Brain microvascular endothelial cell (primary cell): Measurements from ENCODE around the gene PIAS1.

Experiments used
- DNase-seq: peaks from one replicate; pipeline ENCODE4 v3.0.0-alpha.2; 2020
- H3K27ac ChIP-seq: fragments of 250-450 bp; sonication (Bioruptor Pico); 2 replicates; pipeline ENCODE4 v1.5.1; 2020; ENCODE audit warnings: mild to moderate bottlenecking, moderate library complexity
- H3K27me3 ChIP-seq: fragments of 250-450 bp; sonication (Bioruptor Pico); replicated peaks from 2 replicates; pipeline ENCODE4 v1.5.1; 2020; ENCODE audit warnings: mild to moderate bottlenecking
- H3K36me3 ChIP-seq: fragments of 250-450 bp; sonication (Bioruptor Pico); replicated peaks from 2 replicates; pipeline ENCODE4 v1.5.1; 2020; ENCODE audit warnings: mild to moderate bottlenecking
- H3K4me3 ChIP-seq: 2 replicates; pipeline ENCODE4 v1.5.1; 2011; ENCODE audit warnings: low read depth, mild to moderate bottlenecking, control low read depth, low read length, moderate library complexity
- in situ Hi-C: cut with HindIII; loops from 2 replicates; pipeline ENCODE4 v1.10.0; 2017; ENCODE audit warnings: low sequenced_read_pairs, low pct_ligation_motif_present
- TF ChIP-seq, protein P1 (sequence below): IDR thresholded peaks from 2 replicates; pipeline ENCODE4 v1.5.1; 2011; ENCODE audit warnings: low read depth, mild to moderate bottlenecking, moderate library complexity, low read length, control low read depth, inconsistent platforms; ENCODE audit errors: missing control alignments

Gene PIAS1

DNA sequence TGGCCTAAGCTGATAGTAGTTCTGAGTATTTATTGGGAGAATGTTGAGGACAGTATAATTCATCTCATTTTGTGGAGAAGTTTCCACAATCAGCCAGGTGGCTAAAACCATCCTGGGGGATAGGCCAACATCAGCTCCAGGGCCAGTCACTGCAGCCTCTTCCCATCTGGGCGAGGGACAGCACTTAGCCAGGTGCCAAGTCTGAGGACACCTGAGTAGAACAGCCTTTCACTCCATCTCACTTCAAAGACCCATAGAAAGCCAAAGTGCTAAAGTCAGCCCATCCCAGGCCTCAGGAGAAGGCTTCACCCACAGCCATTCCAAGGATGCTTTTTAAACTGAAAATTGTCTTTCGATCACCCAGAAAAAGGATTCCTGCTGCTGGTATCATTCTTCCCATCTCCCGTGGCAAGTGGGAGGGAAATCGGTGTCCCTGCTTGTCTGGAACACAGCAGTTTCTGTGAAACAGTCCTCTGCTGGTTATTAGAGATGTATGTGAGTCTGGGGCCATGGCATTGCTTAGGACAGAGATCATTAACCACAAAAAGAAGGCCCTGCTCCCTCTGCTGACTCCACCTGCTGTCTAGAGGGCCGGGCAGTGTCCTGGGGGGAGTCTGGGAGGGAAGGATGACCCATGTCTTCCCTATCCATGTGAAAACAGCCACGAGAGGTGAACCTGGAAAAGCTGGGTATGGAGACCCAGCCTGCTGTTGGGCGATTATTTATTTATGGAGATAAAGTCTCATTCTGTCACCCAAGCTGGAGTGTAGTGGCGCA lies 141.4 kb downstream of the PIAS1 start:
- in situ Hi-C loops = no loop called here
- H3K4me3 ChIP-seq = no peak overlapping the region
- no peak for DNase-seq
- TF ChIP-seq, protein P1, sequence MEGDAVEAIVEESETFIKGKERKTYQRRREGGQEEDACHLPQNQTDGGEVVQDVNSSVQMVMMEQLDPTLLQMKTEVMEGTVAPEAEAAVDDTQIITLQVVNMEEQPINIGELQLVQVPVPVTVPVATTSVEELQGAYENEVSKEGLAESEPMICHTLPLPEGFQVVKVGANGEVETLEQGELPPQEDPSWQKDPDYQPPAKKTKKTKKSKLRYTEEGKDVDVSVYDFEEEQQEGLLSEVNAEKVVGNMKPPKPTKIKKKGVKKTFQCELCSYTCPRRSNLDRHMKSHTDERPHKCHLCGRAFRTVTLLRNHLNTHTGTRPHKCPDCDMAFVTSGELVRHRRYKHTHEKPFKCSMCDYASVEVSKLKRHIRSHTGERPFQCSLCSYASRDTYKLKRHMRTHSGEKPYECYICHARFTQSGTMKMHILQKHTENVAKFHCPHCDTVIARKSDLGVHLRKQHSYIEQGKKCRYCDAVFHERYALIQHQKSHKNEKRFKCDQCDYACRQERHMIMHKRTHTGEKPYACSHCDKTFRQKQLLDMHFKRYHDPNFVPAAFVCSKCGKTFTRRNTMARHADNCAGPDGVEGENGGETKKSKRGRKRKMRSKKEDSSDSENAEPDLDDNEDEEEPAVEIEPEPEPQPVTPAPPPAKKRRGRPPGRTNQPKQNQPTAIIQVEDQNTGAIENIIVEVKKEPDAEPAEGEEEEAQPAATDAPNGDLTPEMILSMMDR = no peak
- H3K27me3 ChIP-seq = no peaks in the 10 kb centered on the region
- peaks cover 16% of the 10 kb centered on the region for H3K36me3 ChIP-seq
- H3K27ac ChIP-seq = no peak overlapping the region

DNA sequence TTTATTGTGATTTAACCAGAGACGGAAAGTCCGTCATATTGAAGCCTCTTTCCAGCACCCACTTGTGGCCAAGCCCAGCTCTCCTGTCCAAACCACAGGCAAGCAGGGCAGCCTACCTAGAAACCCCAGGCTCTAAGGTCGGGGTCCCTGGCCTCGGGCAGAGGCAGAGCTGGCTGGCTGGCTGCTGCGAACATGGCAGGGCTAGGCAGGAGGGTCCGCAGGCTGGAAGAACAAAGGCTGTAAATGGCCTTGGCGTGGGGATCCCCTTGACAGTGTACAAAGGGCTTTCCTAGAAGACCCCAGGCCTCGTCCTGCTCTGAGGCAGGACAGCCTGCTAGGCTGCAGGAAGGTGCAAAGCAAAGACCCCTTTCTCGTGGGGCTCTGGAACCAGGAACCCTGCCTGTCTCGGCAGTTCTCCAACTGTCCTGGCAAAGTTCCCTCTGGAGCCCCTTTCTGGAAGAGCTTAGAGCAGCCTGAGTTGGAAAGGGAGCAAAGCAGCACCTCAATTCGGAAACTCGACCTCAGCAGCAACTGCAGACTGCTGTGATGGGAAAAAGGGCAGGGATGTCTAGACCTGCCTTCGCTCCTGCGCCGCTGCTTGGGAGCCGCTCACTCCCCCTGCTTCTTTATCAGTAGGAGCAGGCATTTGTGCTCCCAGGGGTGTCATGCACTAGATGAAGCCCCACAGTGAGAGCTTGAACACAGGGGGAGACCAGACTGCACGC lies 142.5 kb downstream of the PIAS1 start:
- Histone ChIP-seq H3K27ac (no peak overlapping the region), H3K36me3 (peaks cover 16% of the 10 kb centered on the region), H3K4me3 (no peak overlapping the region), H3K27me3 (no peaks in the 10 kb centered on the region)
- TF ChIP-seq, protein P1 = no peak
- no peak for DNase-seq
- in situ Hi-C loops = no loop called here

DNA sequence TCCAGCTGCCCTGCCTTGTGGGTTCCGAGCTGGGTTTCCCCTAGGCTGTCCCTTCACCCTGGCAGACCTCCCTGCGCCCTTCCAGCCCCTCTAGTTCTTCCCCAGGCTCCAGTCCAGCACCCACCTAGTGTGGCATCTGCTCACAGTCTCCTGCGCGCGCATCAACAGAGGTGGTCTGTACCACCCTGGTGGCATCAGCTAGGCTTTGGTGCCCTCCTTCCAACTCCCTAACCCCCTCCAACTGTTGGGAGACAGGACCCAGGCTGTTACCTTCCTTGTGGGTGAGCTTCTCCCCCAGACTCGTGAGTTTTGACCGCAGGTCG lies 143.0 kb downstream of the PIAS1 start:
- in situ Hi-C loops = no loop called here
- Histone ChIP-seq H3K36me3 (peaks cover 14% of the 10 kb centered on the region), H3K4me3 (no peak overlapping the region), H3K27ac (no peak overlapping the region), H3K27me3 (no peaks in the 10 kb centered on the region)
- TF ChIP-seq, protein P1 = no peak
- DNase-seq = no peak

DNA sequence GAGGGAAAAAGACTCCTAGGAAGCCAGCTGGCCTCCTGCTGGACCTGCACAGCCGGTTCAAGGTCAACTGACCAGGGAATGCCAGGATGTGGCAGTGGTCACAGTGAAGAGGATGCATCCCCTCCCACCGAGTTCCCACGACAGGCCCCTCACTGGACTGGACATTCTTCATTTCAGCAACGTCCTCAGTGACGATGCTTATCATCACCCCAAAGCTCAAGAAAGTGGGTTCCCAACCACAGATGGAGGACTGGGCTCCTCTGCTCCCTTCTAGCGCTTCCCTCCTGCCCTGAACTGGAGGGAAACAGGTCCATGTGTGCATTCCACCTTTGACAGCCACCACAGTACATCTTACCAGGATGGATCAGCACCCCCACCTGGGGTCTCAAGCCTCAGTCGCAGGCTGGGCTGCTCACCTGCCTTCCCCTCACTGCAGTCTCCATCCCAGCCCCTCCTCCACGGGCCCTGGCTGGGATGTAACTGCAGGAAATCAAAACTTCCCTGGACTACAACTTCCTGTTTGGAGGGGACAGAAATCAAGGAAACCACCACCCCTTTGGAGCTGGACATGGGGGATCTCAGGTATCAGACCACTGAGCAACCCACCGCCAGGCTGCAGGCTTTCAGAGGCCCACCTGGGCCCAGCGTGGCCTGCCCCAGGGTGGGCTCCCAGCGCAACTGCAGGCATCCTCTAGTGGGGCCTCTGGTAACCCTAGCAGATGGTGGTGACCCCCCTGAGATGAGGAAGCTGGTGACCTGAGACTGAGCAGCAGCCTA lies 143.7 kb downstream of the PIAS1 start:
- TF ChIP-seq, protein P1 = no peak
- in situ Hi-C loops = no loop called here
- no peak overlapping the region for H3K27ac ChIP-seq
- peaks cover 7% of the 10 kb centered on the region for H3K36me3 ChIP-seq
- DNase-seq = no peak
- H3K27me3 ChIP-seq = no peaks in the 10 kb centered on the region
- H3K4me3 ChIP-seq = no peak overlapping the region

DNA sequence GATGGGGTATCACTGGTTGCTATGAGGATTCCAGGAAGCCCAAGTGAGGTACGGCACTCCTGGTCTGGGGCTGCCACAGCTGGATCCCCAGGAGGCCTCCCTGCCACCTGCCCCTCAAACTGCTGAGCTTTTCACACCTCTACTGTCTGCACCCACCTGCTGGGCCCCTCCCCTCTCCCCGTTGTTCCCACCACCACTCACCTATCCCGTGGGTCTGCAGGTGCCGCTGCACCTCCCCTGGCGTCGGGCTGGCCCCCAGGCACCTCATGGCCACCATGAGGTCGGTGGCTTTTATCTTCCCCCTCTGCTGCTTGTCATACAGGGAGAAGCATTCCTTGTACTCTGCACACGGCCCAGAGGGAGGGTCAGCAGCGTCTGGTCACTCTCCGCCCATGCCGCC lies 145.2 kb downstream of the PIAS1 start:
- in situ Hi-C loops = no loop called here
- Histone ChIP-seq H3K36me3 (no peaks in the 10 kb centered on the region), H3K27me3 (no peaks in the 10 kb centered on the region), H3K27ac (no peak overlapping the region), H3K4me3 (no peak overlapping the region)
- TF ChIP-seq, protein P1 = no peak
- DNase-seq = no peak
